Right lung (tissue), 5 donors: ENCODE measurements around the gene KYNU. TPM values are rescaled to one million over a fixed set of nuclear protein-coding genes. Genes with fewer than 3 reads are reported as not detected.

Experiments used
- DNase-seq, 2 donors: peaks; one replicate each; pipeline ENCODE4 v3.0.0-alpha.2; 2013
- polyA plus RNA-seq, 5 donors: library from polyadenylated mRNA; unstranded; fragments of 120-200 nt; gene quantifications; one replicate each; pipeline versions ENCODE4 v1.2.1 to v1.2.3, GENCODE V29; 2013; ENCODE audit warnings: inconsistent platforms in 1 of 5, low replicate concordance in 1 of 5; ENCODE audit not compliant: insufficient read length in 5 of 5, insufficient read depth in 1 of 5

The KYNU gene
- polyA plus RNA-seq, 5 donors = 0.56 to 1.1 (median 0.67) TPM

DNA sequence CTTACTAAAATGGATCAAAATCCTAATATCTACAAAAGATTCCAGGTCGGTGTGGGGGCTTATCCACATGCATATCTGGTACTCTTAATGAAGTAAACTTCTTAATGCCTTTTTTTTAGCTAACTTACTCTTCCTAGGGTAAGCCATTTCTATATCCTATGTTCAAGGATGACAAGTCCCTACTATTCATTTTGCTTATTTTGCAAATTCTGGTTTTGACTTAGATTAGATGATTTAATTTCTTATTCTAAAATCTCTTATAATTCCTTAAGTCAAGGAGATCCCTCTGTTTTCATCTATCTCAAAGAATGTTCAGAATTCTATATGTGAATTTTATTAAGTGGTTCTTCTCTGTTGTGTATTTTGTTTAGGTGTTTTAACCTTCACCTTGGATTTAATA, 79.7 kb downstream of the KYNU start:
- no peak for DNase-seq

DNA sequence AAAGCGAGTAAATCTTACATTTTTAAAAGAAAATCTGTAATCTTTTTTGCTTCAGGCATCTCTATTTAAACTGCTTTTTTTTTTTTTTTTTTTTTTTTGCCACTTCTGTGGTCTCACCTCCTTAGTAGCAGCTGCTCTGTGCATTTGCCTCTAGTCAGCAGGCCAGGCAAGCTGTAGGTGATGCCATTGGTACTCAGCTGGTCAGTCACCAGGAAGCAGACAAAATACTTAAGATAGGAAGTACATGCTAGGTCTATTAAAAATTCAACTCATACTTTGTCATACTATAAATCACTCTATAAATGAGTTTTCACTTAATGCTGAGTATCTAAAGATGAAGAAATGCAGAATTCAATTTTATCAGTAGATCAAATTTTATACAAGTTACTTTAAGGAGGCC, 83.7 kb downstream of the KYNU start:
- no peak for DNase-seq

DNA sequence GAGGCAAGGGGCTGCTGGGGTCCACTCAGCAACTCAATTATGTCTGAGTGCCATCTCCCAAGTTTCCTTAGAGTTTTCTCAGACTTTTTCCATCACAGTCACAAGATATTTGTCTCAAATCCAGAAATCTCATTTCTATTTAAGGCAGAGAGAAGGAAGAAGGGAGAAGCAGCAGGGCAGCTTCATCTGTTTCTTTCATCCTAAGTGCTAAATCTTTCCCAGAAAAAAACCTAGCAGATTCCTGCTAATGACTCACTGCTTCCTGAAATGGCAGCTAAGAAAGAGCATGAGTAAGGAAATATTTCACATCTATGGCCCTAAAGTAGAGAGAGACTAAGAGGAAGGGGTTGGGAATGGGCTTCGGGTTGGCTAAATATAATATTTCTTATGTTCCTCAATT, 88.0 kb downstream of the KYNU start:
- DNase-seq = no peak

DNA sequence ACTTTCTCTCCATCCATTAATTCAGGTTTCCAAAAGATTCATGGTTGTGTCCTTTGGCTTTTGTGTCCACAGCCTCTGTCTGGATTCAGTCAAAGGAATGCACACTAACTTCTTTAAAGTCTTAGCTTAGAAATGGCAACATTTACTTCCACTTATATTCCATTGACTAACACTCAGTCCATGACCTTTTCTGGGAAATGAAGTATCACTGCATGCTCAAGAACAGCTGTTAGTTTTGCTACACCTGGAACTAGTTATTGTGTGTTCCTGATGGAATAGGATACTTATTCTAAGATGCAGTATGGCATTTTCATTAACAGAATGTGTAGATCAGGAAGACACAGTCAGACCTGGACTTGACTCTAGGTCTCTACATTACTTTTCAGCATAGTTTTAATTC, 88.8 kb downstream of the KYNU start:
- DNase-seq = no peak

DNA sequence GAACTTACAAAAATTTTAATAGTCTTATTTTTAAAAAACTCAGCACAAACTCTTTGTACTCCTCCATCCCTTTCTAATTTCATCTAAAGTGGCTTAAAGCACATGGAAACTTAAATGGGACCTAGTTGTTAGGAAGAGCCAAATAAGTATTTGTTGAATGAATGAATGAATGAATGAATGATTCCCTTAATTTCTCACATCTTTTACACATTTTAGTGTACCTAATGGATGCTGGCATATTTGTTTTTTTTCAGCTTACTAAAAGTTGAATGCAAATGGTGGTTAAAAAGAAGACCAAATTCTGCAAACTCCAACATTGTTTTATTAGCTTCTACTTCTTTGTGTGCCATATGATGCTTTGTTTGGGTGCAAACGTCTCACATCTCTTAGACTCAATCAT, 89.6 kb downstream of the KYNU start:
- DNase-seq = no peak

DNA sequence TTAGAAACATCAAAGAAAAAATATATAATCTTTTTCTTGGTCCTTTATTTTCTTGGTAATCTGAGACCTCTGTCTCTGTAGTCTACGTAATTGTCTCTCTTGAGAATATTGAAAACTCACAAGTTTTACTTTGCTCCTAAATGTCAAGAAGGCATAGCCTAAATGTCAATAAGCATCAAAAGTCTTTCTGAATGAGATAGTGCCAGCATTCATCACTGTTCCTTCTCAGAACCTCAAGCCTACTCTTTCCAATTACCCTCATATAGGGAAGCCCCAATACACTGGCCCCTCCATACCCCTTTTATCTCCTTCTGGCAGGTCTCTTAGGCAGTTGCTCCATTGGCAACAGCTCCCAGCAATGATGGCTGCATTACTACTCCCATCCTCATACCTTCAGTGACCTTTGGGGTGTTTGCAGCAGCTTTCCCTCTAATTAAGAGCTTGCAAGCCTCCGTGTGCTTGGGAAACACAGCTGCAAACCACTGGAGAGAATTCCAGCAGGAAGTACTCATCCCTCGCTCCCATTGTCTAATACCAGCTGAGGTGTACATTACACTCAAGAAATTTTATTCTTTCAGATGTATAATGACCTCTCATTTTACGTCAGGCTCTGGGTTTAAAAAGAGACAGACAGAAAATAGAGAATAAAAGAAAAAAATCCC, 95.8 kb downstream of the KYNU start:
- DNase-seq = no peak

DNA sequence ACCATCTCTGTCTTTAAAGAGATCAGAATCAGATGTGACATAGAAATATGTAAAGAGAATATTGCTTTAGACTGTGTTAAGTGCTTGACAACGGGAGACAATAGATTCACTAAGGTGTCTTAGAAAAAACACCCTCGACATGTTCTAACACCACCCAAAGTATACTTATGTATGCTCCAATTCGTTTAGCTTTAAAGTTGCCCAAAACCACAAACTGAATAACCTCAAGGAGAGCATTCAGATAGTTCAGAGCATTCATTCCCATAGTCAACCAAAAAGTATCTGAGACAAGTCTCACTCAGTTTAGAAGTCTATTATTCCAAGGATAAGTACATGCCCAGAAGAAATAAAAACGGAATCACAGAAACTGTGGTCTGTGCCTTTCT, 96.4 kb downstream of the KYNU start:
- DNase-seq = no peak

DNA sequence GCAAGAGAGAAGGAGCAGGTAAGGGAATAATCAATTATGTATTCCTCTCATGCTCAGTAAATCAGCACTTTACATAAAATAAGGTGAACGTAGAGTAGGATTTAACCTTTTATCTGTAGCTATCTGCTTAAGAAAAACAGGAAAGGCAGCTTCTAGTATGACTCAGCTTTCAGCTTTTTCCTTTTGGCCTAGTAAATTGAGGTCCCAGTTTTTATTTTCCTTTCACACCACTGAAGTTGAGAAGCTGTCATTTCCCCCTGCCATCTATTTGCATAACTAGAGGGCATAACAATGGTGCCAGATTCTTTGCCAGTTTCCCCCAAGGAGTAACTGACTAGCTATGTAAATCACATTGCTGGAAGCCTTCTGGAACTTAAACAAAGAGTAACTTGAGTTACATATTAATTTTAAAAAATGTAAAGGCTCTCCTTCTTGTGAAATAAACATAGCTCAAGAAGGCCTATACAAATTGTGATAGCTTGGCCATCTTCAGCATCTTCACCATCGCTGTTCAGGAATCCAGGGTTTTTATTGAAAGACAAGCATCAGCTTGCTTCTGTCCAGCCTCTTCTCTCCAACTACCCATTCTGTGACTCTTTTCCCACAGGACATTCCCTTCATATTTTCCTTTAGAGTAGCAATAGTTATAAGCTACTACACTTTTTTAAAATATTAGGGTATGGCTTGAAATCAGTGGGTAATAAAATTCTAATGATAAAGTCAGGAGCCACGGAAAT, 97.0 kb downstream of the KYNU start:
- DNase-seq = no peak

DNA sequence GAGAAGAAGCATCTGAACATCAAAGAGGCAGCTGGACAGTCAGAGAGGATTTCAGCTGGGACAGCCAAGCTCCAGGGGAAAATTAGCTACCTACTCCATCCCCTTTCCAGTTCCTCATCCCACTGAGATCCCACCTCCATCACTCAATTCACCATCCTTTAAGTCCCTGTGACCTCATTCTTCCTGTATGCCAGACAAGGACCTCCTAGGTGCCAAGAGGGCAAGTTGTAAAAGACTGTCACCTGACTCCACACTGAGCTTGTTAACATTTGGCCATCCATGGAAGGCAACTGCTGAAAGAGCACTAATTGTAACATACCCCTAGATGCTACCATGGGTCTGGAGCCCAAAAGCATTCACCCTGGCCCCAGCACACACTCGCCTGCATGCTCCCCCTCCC, 97.8 kb downstream of the KYNU start:
- no peak for DNase-seq

DNA sequence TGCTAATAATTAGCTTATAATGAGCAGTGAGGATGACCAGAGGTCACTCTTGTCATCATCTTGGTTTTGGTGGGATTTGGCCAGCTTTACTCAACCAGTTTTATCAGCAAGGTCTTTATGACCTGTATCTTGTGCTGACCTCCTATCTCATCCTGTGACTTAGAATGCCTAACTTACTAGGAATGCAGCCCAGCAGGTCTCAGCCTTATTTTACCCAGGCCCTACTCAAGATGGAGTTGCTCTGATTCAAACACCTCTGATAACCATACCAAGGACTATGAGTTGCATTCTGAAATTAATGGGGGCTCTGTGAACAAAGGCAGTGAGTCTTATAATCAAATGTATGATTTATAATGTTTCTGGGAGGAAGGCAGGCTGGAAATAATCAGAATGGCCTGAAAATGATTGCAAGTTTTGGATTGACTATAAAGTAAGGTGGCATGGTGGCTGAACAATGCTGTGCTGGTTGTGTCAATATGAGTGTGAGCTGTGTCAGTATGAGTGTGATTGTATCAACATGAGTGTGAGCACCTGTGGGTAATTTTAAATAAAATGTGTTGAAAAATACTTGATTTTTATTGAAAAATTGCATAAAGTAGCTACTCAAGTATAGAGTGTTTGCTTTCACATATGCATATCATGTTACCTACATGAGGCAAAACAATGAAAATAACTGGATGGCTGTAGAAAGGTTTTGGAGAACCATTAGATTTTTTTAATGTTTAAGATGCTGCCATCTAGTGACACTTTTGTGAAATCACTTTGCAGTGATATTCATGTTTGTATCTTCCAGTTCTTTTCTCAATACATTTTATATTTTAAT, 103.0 kb downstream of the KYNU start:
- no peak for DNase-seq

DNA sequence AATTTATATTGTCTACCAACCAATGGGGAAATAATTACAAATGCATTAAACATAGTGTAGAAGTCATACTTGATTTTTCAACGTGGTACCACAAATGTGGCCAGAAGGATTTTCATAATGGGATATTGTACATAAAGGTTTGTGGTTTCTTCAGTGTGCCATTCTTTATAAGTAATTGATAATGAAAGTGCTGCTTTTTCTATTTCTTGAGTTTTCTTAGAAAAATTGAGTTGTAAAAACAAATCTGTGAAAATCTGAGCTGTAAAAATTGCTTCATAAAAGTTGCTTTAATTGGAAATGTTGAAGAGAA, 103.6 kb downstream of the KYNU start:
- DNase-seq = no peak

DNA sequence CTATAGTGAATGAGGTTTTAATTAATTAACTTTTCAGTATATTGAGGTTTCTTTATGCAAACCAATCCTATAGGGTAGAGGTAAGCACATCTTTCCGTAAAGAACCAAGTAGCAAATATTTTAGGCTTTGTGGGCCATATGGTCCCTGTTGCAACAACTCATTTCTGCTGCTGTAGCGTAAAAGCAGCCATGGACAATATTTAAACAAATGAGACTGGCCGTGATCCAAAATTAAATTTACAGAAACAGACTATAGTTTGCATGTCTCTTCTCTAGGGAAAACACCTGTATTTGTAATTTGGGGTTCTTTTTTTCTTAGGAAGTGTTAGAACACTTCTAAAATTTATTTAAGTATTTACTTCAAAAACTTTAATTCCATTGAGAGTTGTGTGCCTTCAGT, 104.3 kb downstream of the KYNU start:
- DNase-seq = no peak

DNA sequence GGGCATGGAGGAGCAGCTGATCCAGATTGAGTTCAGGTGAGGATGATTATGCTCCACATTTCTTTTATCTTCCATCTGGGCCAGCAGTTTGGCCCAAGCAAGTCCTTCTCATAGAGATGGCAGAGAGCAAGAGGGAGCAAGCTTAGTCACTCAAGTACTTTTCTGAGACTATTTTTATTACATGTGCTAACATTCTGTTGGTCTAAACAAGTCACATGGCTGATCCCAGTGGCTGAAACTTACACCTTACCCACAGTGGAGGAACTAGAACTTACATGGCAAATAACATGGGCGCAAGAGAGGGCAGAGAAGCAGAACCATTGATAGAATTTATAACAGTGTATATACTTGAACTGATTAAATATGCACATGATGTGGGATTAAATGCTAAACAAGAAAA, 105.7 kb downstream of the KYNU start:
- no peak for DNase-seq

DNA sequence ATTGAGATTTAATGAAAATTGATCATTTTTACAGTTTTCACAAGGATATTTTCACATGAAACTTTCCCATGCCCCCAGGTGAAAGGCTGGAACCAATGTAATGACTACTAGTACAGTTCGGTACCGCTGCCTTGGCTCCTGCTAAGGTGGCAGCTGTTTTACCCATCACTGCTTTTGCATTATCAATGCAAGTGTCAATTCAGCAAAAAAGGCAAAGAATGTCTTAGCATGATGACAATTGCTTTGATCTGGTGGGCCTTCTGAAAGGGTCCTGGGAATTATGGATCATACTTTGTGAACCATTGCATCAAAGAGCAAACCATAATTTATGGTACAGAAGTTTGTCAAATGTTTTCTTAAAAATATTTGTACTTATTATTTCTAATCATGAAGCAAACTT, 107.2 kb downstream of the KYNU start:
- DNase-seq = no peak

DNA sequence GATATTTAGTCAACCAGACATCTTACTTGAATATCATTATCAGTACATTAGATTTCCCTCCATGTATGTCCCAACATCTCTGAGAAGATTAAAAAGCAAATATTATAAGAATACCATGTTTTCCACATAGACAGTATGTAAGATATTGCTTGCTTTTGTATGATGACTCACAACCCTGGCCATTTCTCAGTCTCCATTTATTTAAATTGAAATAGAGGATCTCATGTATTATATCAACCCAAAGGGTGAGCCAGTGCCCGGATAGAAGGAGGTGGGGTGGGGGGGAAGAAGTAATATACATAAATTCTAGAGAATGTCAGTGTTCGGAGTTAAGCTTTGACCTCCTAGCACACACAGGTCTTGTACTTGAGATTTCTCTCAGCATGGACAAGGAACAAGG, 109.6 kb downstream of the KYNU start:
- no peak for DNase-seq

DNA sequence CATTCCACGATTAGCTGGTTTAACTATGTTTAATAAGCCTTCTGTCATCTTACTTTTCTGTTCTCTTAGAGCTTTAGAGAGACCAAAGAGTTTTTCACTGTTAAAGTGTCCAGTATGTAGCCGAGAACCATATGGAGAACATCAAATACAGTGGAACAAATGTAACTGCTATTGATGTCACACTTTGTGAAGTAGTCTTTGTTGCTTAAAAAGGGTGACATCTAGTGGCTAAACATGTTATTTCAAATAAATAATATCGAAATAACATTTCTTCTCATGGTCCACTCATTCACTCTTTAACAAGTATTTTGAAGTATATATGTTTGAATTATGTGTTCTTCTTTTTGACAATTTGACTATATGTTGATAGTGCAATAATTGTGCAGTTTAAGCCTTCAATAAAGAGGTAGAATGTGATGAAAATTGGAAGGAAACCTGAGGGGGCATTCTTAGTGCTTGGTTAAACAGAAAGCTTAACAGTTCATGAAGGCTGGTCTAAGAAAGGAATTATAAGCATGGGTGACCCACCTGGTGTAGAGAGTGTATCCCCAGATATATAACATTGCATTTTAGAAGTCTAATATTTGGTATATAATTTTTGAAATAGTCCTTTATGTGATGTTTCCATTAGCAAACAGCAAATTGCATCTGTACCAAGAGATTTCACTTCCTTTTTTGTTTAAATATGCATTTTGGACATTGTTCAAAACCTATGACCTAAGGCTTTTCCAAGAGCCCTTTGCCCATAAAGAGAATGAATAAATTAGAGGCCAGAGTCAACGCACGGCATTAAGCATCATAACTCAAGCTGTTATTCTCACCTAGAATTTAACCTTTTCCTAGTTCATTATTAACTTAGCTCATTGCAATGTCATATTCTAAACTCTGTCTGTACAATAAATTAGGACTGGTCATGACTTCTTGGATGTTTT, 112.1 kb downstream of the KYNU start:
- peak; percentile 65 to 81 for DNase-seq

DNA sequence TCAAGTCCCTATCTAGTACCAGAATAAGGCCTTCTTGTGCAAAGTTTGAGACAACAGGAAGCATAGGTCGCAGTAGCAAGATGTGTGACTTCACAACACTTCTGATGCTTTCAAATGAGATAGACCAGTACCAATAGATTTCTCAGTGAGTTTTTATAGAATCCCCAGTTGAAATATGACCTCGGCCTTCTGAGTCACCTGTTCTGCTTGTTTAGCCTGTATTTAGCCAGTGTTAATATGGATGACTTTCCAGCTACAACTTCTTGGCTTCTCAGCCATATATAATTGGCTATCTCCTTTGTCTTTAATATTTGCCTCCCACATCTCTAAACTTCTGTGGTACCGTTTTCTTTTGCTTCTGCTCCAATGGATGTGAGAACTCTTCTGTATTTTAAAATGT, 113.8 kb downstream of the KYNU start:
- no peak for DNase-seq

DNA sequence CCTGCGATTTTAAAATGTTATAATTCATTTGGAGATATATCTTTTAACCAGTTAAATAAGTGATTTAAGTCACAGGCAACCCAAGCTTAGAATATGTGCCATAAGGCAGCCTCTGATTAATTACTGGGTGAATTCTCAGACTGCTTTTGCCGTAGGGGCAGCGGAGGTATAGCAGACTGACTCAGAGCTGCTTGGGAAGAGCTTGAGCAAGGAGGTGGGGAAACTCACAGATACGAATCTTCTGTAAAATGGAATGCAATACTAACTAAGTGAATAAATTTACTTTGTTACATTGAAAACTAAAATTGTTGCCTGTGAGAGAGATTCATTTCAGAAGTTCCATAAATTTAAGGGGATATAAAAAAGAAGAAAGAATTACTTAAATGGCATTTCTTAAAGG, 115.4 kb downstream of the KYNU start:
- no peak for DNase-seq

DNA sequence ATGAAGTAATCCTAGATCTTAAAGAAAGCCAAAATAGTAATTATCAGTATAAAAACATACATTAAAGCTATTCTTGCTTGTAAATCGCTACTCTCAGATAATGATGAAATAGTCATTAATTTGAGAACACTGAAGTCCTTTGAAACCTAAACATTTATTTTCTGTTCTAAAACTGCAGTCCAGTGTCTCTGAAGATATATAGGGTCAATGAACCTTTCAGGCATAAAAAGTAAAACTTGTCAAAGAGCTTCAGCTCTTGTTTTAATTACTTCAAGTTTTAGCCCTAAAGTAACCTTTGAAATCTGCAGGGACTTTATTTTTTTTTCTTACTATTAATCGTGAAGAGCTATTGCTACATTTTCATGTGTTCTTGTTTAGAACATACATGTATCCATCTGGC, 116.3 kb downstream of the KYNU start:
- no peak for DNase-seq

DNA sequence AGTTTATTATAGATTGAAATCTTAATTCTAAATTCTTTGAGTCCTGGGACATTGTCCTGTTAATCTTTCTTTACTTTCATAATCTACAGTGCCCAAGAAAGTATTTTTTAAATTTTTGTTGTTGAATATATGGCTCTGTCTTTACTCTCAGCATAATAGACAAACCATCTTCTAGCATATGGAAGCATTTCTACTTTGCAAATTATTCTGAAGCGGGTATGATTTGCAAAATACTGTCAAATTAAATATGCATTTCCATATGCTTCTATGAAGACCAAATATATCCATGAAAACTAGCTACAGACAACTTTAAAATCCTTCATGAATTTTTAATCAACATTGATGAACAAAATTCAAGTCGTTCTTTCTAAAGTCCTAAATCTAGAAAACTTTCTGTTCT, 117.2 kb downstream of the KYNU start:
- DNase-seq = no peak

DNA sequence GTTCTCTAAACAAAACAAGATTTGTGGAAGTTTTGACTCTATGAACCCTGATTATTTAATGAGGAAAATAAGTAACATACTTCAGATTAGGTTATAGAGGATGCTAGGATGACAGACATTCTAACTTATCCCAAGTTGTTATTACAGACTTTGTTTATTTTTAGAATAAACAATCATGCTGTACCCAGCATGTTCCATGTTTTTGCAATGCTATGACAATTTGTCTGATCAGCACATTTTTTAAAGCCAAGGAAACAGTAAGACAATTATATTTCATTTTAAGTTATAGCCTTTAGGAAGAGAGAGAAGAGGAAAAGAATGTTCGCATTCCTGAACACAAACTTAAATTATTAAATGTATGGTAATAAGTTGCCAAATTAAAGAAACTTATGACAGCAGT, 119.8 kb downstream of the KYNU start:
- no peak for DNase-seq

DNA sequence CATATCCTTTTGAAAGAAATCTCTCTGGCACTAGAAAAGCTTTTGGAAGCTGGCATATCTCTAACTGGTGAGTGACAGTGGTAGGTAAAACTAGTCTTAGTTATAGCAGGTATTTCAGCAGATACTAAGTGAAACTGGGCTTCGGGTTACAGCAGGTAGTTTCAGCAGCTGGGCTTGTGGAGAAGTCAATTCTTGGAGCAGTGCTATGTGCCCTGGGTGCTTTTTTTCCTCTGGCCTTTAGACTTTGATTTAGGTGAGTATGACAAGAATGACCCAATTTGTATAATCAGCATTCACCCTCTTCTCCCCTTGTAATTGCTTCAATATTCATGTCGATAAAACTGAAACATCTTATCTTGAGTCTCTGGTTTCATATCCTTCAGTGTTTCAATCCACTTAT, 123.1 kb downstream of the KYNU start:
- DNase-seq = no peak
